ENCODE data around the gene FBXL13. TPM values are rescaled to one million over a fixed set of nuclear protein-coding genes. Genes with fewer than 3 reads are reported as not detected.

FBXL13 gene
- polyA plus RNA-seq, 1 experiment = 0.95 TPM

DNA sequence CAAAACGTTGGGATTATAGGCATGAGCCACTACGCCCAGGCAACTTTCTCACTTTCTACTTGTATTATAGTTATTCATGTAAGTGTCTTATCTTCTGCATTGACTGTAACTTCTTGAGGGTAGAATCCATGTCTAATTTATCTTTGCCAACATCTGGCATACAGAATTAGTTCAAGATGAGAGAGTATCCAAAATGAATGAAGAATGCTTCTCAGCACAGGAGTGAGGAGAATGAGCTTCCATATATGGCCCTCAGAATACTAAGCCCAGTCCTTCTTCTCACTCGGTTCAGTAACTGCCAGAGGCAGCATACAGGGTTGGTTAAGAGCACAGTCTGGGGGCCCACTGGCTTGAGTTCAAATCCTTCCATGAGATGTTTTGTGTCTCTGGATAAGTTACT, 236.8 kb downstream of the FBXL13 start:
- DNase-seq (ENCODE audit: low read depth, low spot score) = no peak
- no peak overlapping the region for H3K4me3 ChIP-seq (ENCODE audit: low read depth, low read length)
- H3K27me3 ChIP-seq (ENCODE audit: control insufficient read depth, insufficient read depth, low read length) = no peaks in the 10 kb centered on the region
- H3K9me3 ChIP-seq (ENCODE audit: control insufficient read depth, insufficient read depth, low read length) = no peaks in the 10 kb centered on the region
- TF ChIP-seq, protein P1, sequence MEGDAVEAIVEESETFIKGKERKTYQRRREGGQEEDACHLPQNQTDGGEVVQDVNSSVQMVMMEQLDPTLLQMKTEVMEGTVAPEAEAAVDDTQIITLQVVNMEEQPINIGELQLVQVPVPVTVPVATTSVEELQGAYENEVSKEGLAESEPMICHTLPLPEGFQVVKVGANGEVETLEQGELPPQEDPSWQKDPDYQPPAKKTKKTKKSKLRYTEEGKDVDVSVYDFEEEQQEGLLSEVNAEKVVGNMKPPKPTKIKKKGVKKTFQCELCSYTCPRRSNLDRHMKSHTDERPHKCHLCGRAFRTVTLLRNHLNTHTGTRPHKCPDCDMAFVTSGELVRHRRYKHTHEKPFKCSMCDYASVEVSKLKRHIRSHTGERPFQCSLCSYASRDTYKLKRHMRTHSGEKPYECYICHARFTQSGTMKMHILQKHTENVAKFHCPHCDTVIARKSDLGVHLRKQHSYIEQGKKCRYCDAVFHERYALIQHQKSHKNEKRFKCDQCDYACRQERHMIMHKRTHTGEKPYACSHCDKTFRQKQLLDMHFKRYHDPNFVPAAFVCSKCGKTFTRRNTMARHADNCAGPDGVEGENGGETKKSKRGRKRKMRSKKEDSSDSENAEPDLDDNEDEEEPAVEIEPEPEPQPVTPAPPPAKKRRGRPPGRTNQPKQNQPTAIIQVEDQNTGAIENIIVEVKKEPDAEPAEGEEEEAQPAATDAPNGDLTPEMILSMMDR (IDR thresholded peaks at IDR 0.05; ENCODE audit: low read depth, low read length) = no peak
- ChIA-PET POLR2A (interaction anchor here (0.8 kb wide), 1 partner anchor 36 kb away, joined by 3 read pairs; no protein-coding TSS in a partner anchor), CTCF (interaction anchor here (2.4 kb wide), 1 partner anchor 224 kb away, joined by 20 read pairs; no protein-coding TSS in a partner anchor)
- no peak overlapping the region for H3K27ac ChIP-seq (ENCODE audit: low read depth, low read length)

DNA sequence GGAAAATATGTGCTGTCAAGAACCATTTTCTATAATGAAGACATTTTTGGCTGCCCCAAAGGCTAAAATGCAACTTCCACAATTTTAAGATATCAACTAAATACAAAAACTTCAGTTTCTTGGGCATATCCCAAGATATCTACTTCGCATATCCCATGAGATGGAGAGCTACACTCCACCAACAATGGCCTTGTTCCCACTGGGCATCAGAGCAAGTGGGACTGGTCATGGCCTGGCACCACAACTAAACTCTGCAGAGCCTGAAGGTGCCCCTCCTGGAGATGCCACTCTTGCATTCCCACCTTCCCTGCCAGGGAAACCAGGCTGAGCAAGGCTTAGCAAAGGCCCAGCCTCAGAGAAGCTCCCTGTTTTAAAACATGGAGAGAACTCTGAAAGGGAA, 237.6 kb downstream of the FBXL13 start:
- Histone ChIP-seq H3K27me3 (ENCODE audit: control insufficient read depth, insufficient read depth, low read length) (no peaks in the 10 kb centered on the region), H3K27ac (ENCODE audit: low read depth, low read length) (peak overlapping the region; percentile 69), H3K9me3 (ENCODE audit: control insufficient read depth, insufficient read depth, low read length) (no peaks in the 10 kb centered on the region), H3K4me3 (ENCODE audit: low read depth, low read length) (no peak overlapping the region)
- no peak for DNase-seq (ENCODE audit: low read depth, low spot score)
- ChIA-PET POLR2A (interaction anchor here (0.8 to 2.1 kb wide), 4 partner anchors 38 to 78 kb away, joined by 5 to 6 read pairs (median 5); partner anchors contain the start of gene LRRC17), CTCF (interaction anchor here (2.4 kb wide), 1 partner anchor 225 kb away, joined by 20 read pairs; no protein-coding TSS in a partner anchor)
- TF ChIP-seq, protein P1 (IDR thresholded peaks at IDR 0.05; ENCODE audit: low read depth, low read length) = no peak

DNA sequence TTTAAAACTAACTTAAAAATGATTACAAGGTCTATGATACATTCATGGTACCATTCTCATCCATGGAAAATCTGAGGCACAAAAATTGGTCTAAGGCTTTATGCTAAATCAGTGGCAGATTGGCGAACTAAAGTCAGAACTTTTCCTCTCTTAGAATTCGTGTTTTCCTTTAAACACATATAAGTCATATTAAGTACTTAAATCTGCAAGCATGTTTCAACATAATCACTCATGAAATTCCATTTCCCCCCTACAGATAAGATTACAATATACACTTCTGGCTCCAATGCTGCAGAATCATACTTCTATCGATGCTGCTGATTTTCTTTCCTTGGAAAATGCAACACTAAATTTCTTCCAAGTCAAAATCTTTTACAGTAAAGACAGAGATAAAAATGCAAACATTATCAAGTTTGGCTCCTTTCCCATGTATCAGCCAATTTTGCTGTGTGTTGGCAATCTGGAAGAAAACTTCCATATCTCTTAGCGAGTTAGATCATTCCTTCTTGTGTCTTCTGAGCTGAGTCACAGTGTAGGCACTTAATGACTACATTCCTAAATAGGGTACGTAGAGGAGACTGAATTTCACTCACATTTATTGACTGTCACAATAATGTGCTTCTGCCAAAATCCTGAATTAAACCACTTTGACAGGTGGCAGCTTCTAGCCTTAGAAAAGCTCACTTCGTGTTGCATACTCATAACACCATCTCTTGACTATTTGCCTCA, 238.2 kb downstream of the FBXL13 start:
- peak; percentile 81 for DNase-seq (ENCODE audit: low read depth, low spot score)
- Histone ChIP-seq H3K27me3 (ENCODE audit: control insufficient read depth, insufficient read depth, low read length) (no peaks in the 10 kb centered on the region), H3K9me3 (ENCODE audit: control insufficient read depth, insufficient read depth, low read length) (no peaks in the 10 kb centered on the region), H3K4me3 (ENCODE audit: low read depth, low read length) (no peak overlapping the region), H3K27ac (ENCODE audit: low read depth, low read length) (peak overlapping the region; percentile 69)
- CTCF ChIA-PET = interaction anchor here (2.4 kb wide), 1 partner anchor 226 kb away, joined by 20 read pairs; no protein-coding TSS in a partner anchor
- POLR2A ChIA-PET = interaction anchor here (0.6 to 2.1 kb wide), 5 partner anchors 39 to 79 kb away, joined by 4 to 6 read pairs (median 5); partner anchors contain the start of gene LRRC17
- TF ChIP-seq, protein P1 (IDR thresholded peaks at IDR 0.05; ENCODE audit: low read depth, low read length) = no peak

DNA sequence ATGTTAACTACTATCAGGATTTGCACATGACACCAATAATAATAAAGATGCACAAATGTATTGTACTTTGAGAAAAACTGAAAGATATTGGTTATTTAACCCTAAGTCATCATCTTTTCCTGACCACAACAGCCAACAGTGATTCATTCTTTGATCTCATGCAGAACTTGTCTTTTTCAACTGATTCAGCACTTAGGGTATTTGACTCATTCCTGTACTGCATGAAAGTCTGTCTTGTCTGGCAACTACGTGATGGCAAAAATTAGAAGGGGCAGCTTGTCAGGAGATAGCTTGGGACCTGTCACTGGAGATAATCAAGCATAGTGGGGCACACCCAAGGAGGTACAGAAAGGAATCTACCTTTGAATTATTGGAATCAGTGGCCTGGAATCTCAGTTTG, 239.6 kb downstream of the FBXL13 start:
- no peaks in the 10 kb centered on the region for H3K9me3 ChIP-seq (ENCODE audit: control insufficient read depth, insufficient read depth, low read length)
- H3K4me3 ChIP-seq (ENCODE audit: low read depth, low read length) = no peak overlapping the region
- ChIA-PET CTCF (no interaction called here), POLR2A (interaction anchor here (0.7 to 2.1 kb wide), 2 partner anchors 78 to 158 kb away, joined by 5 to 11 read pairs; partner anchors contain the start of gene LRRC17)
- H3K27me3 ChIP-seq (ENCODE audit: control insufficient read depth, insufficient read depth, low read length) = no peaks in the 10 kb centered on the region
- TF ChIP-seq, protein P1 (IDR thresholded peaks at IDR 0.05; ENCODE audit: low read depth, low read length) = no peak
- no peak overlapping the region for H3K27ac ChIP-seq (ENCODE audit: low read depth, low read length)
- DNase-seq (ENCODE audit: low read depth, low spot score) = peak; percentile 38

DNA sequence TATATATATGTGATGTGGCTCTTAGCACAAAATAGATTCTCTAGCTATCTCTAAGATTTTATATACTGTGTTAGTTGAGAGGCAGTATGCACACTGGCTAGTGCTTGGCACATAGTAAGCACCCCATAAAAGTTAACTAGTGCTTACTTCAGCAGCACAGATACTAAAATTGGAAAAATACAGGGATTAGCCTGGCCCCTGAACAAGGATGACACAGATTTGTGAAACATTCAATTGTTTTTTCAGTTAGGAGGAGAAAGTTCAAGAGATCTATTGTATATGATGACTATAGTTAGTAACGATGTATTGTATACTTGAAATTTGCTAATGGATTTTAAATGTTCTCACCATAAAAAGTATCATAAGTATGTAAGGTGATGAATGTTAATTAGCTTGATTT, 240.1 kb downstream of the FBXL13 start:
- POLR2A ChIA-PET = no interaction called here
- no peaks in the 10 kb centered on the region for H3K9me3 ChIP-seq (ENCODE audit: control insufficient read depth, insufficient read depth, low read length)
- H3K27me3 ChIP-seq (ENCODE audit: control insufficient read depth, insufficient read depth, low read length) = no peaks in the 10 kb centered on the region
- H3K27ac ChIP-seq (ENCODE audit: low read depth, low read length) = no peak overlapping the region
- CTCF ChIA-PET = no interaction called here
- no peak for DNase-seq (ENCODE audit: low read depth, low spot score)
- no peak overlapping the region for H3K4me3 ChIP-seq (ENCODE audit: low read depth, low read length)
- TF ChIP-seq, protein P1 (IDR thresholded peaks at IDR 0.05; ENCODE audit: low read depth, low read length) = no peak

All from AG04450 (cell line).